Liver (tissue), 9 donors: ENCODE measurements around the gene STAT3. TPM values are rescaled to one million over a fixed set of nuclear protein-coding genes. Genes with fewer than 3 reads are reported as not detected.

Experiments
- DNase-seq: peaks from one replicate; pipeline ENCODE4 v3.0.0-alpha.2; 2017; ENCODE audit warnings: low spot score
- H3K27ac ChIP-seq, 2 donors: one replicate each; pipeline ENCODE4 v1.7.0; 2013; ENCODE audit warnings: inconsistent platforms in 2 of 2, low read length in 2 of 2, control low read depth in 1 of 2, low read depth in 1 of 2, mild to moderate bottlenecking in 1 of 2
- H3K27me3 ChIP-seq, 4 donors: one replicate each; pipeline versions ENCODE4 v1.6.1 to v1.7.0; 2013; ENCODE audit warnings: low read length in 3 of 4, inconsistent platforms in 1 of 4, mild to moderate bottlenecking in 1 of 4, moderate library complexity in 1 of 4; ENCODE audit not compliant: control insufficient read depth in 4 of 4, insufficient read depth in 4 of 4
- H3K36me3 ChIP-seq, 4 donors: one replicate each; pipeline versions ENCODE4 v1.6.1 to v1.7.0; 2013; ENCODE audit warnings: low read length in 3 of 4, mild to moderate bottlenecking in 3 of 4, low read depth in 1 of 4, moderate library complexity in 1 of 4; ENCODE audit not compliant: control insufficient read depth in 4 of 4, insufficient read depth in 3 of 4
- H3K4me1 ChIP-seq, 4 donors: one replicate each; pipeline versions ENCODE4 v1.6.1 to v1.7.0; 2013; ENCODE audit warnings: low read length in 3 of 4, mild to moderate bottlenecking in 3 of 4, moderate library complexity in 1 of 4; ENCODE audit not compliant: control insufficient read depth in 4 of 4, insufficient read depth in 4 of 4
- H3K4me3 ChIP-seq, 3 donors: one replicate each; pipeline versions ENCODE4 v1.6.1 to v1.7.0; 2013; ENCODE audit warnings: low read length in 3 of 3, control low read depth in 1 of 3, low read depth in 1 of 3, mild to moderate bottlenecking in 1 of 3
- H3K9ac ChIP-seq, 2 donors: one replicate each; pipeline ENCODE4 v1.7.0; 2013; ENCODE audit warnings: low read length in 2 of 2, mild to moderate bottlenecking in 2 of 2, moderate library complexity in 2 of 2, control low read depth in 1 of 2, low read depth in 1 of 2
- H3K9me3 ChIP-seq, 4 donors: one replicate each; pipeline versions ENCODE4 v1.6.1 to v1.7.0; 2013; ENCODE audit warnings: low read length in 3 of 4; ENCODE audit not compliant: control insufficient read depth in 4 of 4
- EGR1 ChIP-seq, 2 donors: IDR thresholded peaks; 2 replicates each; pipeline ENCODE4 v1.6.1; 2016 to 2018; ENCODE audit warnings: antibody characterized with exemption in 2 of 2, low read depth in 2 of 2
- FOXA1 ChIP-seq: IDR thresholded peaks from 2 replicates; pipeline ENCODE4 v1.6.1; 2016; ENCODE audit warnings: antibody characterized with exemption
- FOXA2 ChIP-seq: IDR thresholded peaks from 2 replicates; pipeline ENCODE4 v1.6.1; 2016; ENCODE audit warnings: antibody characterized with exemption
- GABPA ChIP-seq, 2 donors: IDR thresholded peaks in 1 of 2; conservative IDR thresholded peaks in 1 of 2; 2 replicates each; pipeline ENCODE4 v1.6.1; 2016; ENCODE audit warnings: antibody characterized with exemption in 2 of 2, mild to moderate bottlenecking in 1 of 2, moderate library complexity in 1 of 2
- HNF4A ChIP-seq, 2 donors: conservative IDR thresholded peaks; 2 replicates each; pipeline ENCODE4 v1.6.1; 2016; ENCODE audit warnings: antibody characterized with exemption in 2 of 2, mild to moderate bottlenecking in 2 of 2
- HNF4G ChIP-seq: IDR thresholded peaks from 2 replicates; pipeline ENCODE4 v1.6.1; 2016; ENCODE audit warnings: antibody characterized with exemption
- JUND ChIP-seq, 2 donors: IDR thresholded peaks; 2 replicates each; pipeline ENCODE4 v1.6.1; 2016; ENCODE audit warnings: antibody characterized with exemption in 2 of 2
- NR2F2 ChIP-seq: IDR thresholded peaks from 2 replicates; pipeline ENCODE4 v1.6.1; 2016; ENCODE audit warnings: antibody characterized with exemption
- RAD21 ChIP-seq, 2 donors: IDR thresholded peaks; 2 replicates each; pipeline ENCODE4 v1.6.1; 2016; ENCODE audit warnings: antibody characterized with exemption in 2 of 2, mild to moderate bottlenecking in 2 of 2
- SP1 ChIP-seq: IDR thresholded peaks from 2 replicates; pipeline ENCODE4 v1.6.1; 2018; ENCODE audit warnings: antibody characterized with exemption, mild to moderate bottlenecking
- TAF1 ChIP-seq: conservative IDR thresholded peaks from 2 replicates; pipeline ENCODE4 v1.6.1; 2016; ENCODE audit warnings: antibody characterized with exemption, mild to moderate bottlenecking
- YY1 ChIP-seq: IDR thresholded peaks from 2 replicates; pipeline ENCODE4 v1.6.1; 2016; ENCODE audit warnings: antibody characterized with exemption, mild to moderate bottlenecking
- WGBS: extraction: QIAGEN DNeasy Blood & Tissue Kit; methylation state at CpG from one replicate; pipeline ENCODE4 v1.1.7; 2013; 5-methylcytosine and 5-hydroxymethylcytosine counted together
- polyA plus RNA-seq, 2 donors: library from polyadenylated mRNA; stranded (reverse) in 1 of 2; unstranded in 1 of 2; fragments of 200-250 nt in 1 of 2; fragments of >200 nt in 1 of 2; fragmentation: Nextera tagmentation in 1 of 2; extraction: Ambion mirVana in 1 of 2; gene quantifications; one replicate each; pipeline versions ENCODE4 v1.2.1 to v1.2.3, GENCODE V29; 2013 to 2015
- total RNA-seq, 2 donors: library from RNA; depleted of rRNA; stranded (reverse); fragments of >200 nt; gene quantifications; one replicate each; pipeline ENCODE4 v1.2.3, GENCODE V29; 2014
- TF ChIP-seq, protein P1 (sequence below): fragments of 150-350 bp; IDR thresholded peaks from 2 replicates; pipeline ENCODE4 v1.5.1; 2017; ENCODE audit warnings: improper control_type of control experiment, low read depth, low read length; ENCODE audit not compliant: missing input control
- TF ChIP-seq, protein P2 (sequence below): IDR thresholded peaks from 2 replicates; pipeline ENCODE4 v1.6.1; 2016; ENCODE audit warnings: antibody characterized with exemption
- TF ChIP-seq, protein P3 (sequence below): IDR thresholded peaks from 2 replicates; pipeline ENCODE4 v1.6.1; 2016; ENCODE audit warnings: antibody characterized with exemption
- TF ChIP-seq, protein P4 (sequence below): IDR thresholded peaks from 2 replicates; pipeline ENCODE4 v1.6.1; 2016; ENCODE audit warnings: antibody characterized with exemption
- donor health status: healthy.
- donor health status: healthy.
- donor health status: healthy.
- donor health status: healthy.
- donor health status: healthy.

STAT3 gene
- total and polyA plus RNA-seq, 4 donors = 68.7 to 301 (median 114) TPM

DNA sequence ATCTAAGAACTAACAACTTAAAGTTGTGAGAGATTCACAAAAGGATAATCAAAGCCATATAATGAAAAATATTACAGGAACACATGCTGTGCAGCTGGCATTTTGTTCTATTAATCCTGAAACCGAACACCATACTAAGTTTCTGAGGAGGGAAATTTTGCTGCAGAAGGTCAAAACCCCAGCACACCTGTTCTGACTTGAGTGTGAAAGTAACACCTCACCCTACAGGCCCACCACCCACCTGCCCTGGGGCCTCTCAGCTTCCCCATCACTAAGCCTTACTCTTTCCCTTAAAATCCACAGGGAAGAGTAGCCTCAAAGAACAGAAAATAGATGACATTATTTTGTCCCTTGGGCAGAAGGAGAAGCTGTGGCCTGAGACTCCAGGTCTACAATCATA is 55.2 kb downstream of the STAT3 start:
- 92% methylated on average over 1 of the region's 1 CpG for WGBS
- no peaks in the 10 kb centered on the region for H3K27me3 ChIP-seq
- DNase-seq = no peak
- TF ChIP-seq EGR1 (IDR thresholded peaks at IDR 0.05; ENCODE audit: low read depth in 2 of 2) (no peak), YY1 (no peak), FOXA1 (no peak), HNF4G (no peak), NR2F2 (no peak), HNF4A (conservative IDR thresholded peaks at IDR 0.05) (no peak), GABPA (IDR thresholded peaks at IDR 0.05 in 1 of 2, conservative IDR thresholded peaks at IDR 0.05 in 1 of 2) (no peak), JUND (IDR thresholded peaks at IDR 0.05) (no peak)
- TF ChIP-seq, protein P1, sequence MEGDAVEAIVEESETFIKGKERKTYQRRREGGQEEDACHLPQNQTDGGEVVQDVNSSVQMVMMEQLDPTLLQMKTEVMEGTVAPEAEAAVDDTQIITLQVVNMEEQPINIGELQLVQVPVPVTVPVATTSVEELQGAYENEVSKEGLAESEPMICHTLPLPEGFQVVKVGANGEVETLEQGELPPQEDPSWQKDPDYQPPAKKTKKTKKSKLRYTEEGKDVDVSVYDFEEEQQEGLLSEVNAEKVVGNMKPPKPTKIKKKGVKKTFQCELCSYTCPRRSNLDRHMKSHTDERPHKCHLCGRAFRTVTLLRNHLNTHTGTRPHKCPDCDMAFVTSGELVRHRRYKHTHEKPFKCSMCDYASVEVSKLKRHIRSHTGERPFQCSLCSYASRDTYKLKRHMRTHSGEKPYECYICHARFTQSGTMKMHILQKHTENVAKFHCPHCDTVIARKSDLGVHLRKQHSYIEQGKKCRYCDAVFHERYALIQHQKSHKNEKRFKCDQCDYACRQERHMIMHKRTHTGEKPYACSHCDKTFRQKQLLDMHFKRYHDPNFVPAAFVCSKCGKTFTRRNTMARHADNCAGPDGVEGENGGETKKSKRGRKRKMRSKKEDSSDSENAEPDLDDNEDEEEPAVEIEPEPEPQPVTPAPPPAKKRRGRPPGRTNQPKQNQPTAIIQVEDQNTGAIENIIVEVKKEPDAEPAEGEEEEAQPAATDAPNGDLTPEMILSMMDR = no peak
- TF ChIP-seq, protein P2, sequence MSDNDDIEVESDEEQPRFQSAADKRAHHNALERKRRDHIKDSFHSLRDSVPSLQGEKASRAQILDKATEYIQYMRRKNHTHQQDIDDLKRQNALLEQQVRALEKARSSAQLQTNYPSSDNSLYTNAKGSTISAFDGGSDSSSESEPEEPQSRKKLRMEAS = no peak
- TF ChIP-seq, protein P3, sequence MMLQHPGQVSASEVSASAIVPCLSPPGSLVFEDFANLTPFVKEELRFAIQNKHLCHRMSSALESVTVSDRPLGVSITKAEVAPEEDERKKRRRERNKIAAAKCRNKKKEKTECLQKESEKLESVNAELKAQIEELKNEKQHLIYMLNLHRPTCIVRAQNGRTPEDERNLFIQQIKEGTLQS = no peak
- TF ChIP-seq, protein P4, sequence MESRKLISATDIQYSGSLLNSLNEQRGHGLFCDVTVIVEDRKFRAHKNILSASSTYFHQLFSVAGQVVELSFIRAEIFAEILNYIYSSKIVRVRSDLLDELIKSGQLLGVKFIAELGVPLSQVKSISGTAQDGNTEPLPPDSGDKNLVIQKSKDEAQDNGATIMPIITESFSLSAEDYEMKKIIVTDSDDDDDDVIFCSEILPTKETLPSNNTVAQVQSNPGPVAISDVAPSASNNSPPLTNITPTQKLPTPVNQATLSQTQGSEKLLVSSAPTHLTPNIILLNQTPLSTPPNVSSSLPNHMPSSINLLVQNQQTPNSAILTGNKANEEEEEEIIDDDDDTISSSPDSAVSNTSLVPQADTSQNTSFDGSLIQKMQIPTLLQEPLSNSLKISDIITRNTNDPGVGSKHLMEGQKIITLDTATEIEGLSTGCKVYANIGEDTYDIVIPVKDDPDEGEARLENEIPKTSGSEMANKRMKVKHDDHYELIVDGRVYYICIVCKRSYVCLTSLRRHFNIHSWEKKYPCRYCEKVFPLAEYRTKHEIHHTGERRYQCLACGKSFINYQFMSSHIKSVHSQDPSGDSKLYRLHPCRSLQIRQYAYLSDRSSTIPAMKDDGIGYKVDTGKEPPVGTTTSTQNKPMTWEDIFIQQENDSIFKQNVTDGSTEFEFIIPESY = no peak
- no peak overlapping the region for H3K4me3 ChIP-seq
- no peaks in the 10 kb centered on the region for H3K4me1 ChIP-seq
- no peaks in the 10 kb centered on the region for H3K9me3 ChIP-seq
- peaks cover 39 to 85% (median 71%) of the 10 kb centered on the region in 4 donors for H3K36me3 ChIP-seq
- H3K27ac ChIP-seq = no peak overlapping the region
- no peak overlapping the region for H3K9ac ChIP-seq

DNA sequence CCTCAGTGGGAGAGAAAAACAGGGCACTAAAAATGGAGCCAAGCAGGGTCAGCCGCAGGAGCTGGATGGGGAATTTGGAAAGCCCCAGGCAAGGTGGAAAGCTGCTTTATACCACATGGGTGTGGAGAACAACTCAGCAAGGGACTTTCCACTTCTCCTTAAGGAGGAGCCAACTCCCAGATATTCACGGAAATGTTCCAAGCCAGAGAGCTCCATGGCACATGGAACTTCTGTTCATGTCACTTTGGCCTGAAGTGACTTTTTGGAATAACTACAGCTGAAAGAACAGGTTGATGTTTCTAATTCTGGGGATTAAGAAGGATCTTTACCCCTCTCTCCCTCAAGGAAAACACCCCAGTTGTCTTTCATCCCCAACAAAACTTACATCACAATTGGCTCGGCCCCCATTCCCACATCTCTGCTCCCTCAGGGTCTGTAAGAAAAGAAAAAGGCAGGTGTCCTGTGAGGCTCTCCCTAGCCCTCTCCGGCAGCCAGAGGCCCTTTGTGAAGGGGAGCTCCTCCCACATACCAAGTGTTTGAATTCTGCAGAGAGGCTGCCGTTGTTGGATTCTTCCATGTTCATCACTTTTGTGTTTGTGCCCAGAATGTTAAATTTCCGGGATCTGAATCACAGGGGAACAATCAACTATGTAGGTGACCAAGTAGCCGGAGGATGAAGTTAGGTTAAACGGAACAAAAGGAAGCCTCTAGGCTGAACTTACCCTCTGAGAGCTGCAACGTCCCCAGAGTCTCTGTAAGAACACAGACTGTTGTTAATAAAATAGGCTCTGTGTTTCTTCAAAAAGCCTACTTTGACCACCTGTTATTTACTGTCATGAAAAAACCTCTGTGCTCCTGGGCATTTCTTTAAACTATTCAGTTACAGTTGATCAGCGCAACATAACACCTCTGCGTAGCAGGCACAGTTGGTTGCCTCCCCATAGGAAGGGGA is 58.9 kb downstream of the STAT3 start:
- H3K4me1 ChIP-seq = no peaks in the 10 kb centered on the region
- no peak overlapping the region for H3K4me3 ChIP-seq
- H3K36me3 ChIP-seq = peaks cover 33 to 88% (median 67%) of the 10 kb centered on the region in 4 donors
- H3K9me3 ChIP-seq = no peaks in the 10 kb centered on the region
- H3K27me3 ChIP-seq = no peaks in the 10 kb centered on the region
- TF ChIP-seq, protein P2 = no peak
- no peak for DNase-seq
- H3K9ac ChIP-seq = no peak overlapping the region
- 78% methylated on average over 11 of the region's 11 CpGs for WGBS
- no peak overlapping the region for H3K27ac ChIP-seq

DNA sequence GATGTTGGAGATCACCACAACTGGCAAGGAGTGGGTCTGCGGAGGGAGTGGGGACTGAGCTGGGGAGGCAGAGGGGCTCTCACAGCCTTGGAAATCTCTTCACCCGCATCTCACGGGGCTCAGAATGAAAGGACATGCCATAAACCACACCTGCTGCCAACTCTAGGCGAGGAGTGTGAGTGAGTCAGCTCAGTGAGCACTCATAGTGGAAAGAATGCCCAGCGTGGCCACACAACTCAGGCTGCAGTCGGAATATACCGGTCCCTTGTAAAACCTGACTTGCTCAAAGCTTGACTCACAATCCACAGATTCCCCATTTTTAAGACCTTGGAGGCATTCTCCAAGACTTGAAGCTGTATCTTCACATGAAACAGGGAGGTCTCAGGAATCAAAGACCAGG is 63.2 kb downstream of the STAT3 start:
- WGBS = 86% methylated on average over 7 of the region's 7 CpGs
- TF ChIP-seq, protein P3 = no peak
- TF ChIP-seq, protein P4 = no peak
- TF ChIP-seq SP1 = no peak
- TF ChIP-seq JUND (IDR thresholded peaks at IDR 0.05) = no peak
- TF ChIP-seq, protein P2 = no peak
- TF ChIP-seq RAD21 (IDR thresholded peaks at IDR 0.05) = no peak
- no peak for TF ChIP-seq TAF1
- no peak for TF ChIP-seq HNF4A (conservative IDR thresholded peaks at IDR 0.05)
- TF ChIP-seq NR2F2 = no peak
- no peak for TF ChIP-seq FOXA2
- no peak for TF ChIP-seq FOXA1

More for the DNA sequence above, 63.2 kb downstream of the STAT3 start:
- no peaks in the 10 kb centered on the region for H3K4me1 ChIP-seq
- H3K36me3 ChIP-seq = peaks cover 20 to 91% (median 67%) of the 10 kb centered on the region in 4 donors
- no peaks in the 10 kb centered on the region for H3K27me3 ChIP-seq
- no peak overlapping the region for H3K4me3 ChIP-seq
- H3K9me3 ChIP-seq = no peaks in the 10 kb centered on the region
- no peak overlapping the region for H3K9ac ChIP-seq
- DNase-seq = no peak
- no peak overlapping the region for H3K27ac ChIP-seq
